ENCODE data around the gene AGBL2. TPM values are rescaled to one million over a fixed set of nuclear protein-coding genes. Genes with fewer than 3 reads are reported as not detected.

Gene AGBL2, protein sequence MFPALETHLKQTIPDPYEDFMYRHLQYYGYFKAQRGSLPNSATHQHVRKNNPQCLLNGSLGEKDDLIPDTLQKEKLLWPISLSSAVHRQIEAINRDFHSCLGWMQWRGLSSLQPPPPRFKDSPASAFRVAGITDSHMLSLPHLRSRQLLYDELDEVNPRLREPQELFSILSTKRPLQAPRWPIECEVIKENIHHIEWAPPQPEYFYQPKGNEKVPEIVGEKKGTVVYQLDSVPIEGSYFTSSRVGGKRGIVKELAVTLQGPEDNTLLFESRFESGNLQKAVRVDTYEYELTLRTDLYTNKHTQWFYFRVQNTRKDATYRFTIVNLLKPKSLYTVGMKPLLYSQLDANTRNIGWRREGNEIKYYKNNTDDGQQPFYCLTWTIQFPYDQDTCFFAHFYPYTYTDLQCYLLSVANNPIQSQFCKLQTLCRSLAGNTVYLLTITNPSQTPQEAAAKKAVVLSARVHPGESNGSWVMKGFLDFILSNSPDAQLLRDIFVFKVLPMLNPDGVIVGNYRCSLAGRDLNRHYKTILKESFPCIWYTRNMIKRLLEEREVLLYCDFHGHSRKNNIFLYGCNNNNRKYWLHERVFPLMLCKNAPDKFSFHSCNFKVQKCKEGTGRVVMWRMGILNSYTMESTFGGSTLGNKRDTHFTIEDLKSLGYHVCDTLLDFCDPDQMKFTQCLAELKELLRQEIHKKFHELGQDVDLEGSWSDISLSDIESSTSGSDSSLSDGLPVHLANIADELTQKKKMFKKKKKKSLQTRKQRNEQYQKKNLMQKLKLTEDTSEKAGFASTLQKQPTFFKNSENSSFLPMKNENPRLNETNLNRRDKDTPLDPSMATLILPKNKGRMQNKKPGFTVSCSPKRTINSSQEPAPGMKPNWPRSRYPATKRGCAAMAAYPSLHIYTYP
- 0.34 and 0.78 TPM in 2 replicates for total RNA-seq

GRCh38 chr11:47715082-47715669 is at the start of gene AGBL2:
AGBL2 (minus strand) TSS chr11:47715369; CDS start chr11:47714650, 719 bp downstream.

GRCh38 chr11:47642099-47642855 is 72.9 kb downstream of the AGBL2 start, which contains the start of gene MTCH2:
MTCH2 (minus strand) TSS chr11:47642559; CDS start chr11:47642465, 94 bp downstream.

Other genes with a start within 250 kb of the AGBL2 start
- gene CELF1, start 162.2 kb downstream of the AGBL2 start, total RNA-seq, result 100 and 142 TPM in 2 replicates
- gene PTPMT1, start 149.8 kb downstream of the AGBL2 start, total RNA-seq, result 76.0 and 98.4 TPM in 2 replicates
- 9.0 and 11.3 TPM in 2 replicates for gene KBTBD4, start 136.4 kb downstream of the AGBL2 start, total RNA-seq
- 46.7 and 63.6 TPM in 2 replicates for gene NDUFS3, start 136.3 kb downstream of the AGBL2 start, total RNA-seq
- gene FAM180B, start 128.7 kb downstream of the AGBL2 start, total RNA-seq, result not detected in 2 replicates
- gene C1QTNF4, start 121.0 kb downstream of the AGBL2 start, total RNA-seq, result under 0.01 TPM in 1 of 2 replicates, not detected in the other
- 70.1 and 76.6 TPM in 2 replicates for gene MTCH2, start 72.8 kb downstream of the AGBL2 start, total RNA-seq
- 63.9 and 65.7 TPM in 2 replicates for gene FNBP4, start 52.0 kb upstream of the AGBL2 start, total RNA-seq
- 32.5 and 43.9 TPM in 2 replicates for gene NUP160, start 133.0 kb upstream of the AGBL2 start, total RNA-seq

All from nasal cavity respiratory epithelium epithelial cell of viscerocranial mucosa (primary cell).